ENCODE results near the gene SLC10A3. TPM values are rescaled to one million over a fixed set of nuclear protein-coding genes. Genes with fewer than 3 reads are reported as not detected.

SLC10A3 gene
- total RNA-seq, 2 experiments from 2014 or later: 18.0 to 19.0 TPM

GRCh38 chrX:154466036-154466435 is 24.4 kb downstream of the SLC10A3 start:
- Mint-ChIP-seq H3K36me3 (no peaks in the 10 kb centered on the region), H3K4me3 (no peak overlapping the region), H3K4me1 (no peaks in the 10 kb centered on the region), H3K27me3 (no peaks in the 10 kb centered on the region), H3K27ac (no peak overlapping the region), H3K9me3 (no peaks in the 10 kb centered on the region)
- DNase-seq: no peak

- no peak overlapping the region for H3K27ac Mint-ChIP-seq
- H3K36me3 Mint-ChIP-seq: no peaks in the 10 kb centered on the region
- no peaks in the 10 kb centered on the region for H3K27me3 Mint-ChIP-seq
- no peaks in the 10 kb centered on the region for H3K9me3 Mint-ChIP-seq
- no peaks in the 10 kb centered on the region for H3K4me1 Mint-ChIP-seq
- DNase-seq: no peak
- no peak overlapping the region for H3K4me3 Mint-ChIP-seq
Observed at GRCh38 chrX:154465601-154466000, 24.8 kb downstream of the SLC10A3 start.

GRCh38 chrX:154464806-154465365 is 25.5 kb downstream of the SLC10A3 start:
- Mint-ChIP-seq H3K4me3 (no peak overlapping the region), H3K36me3 (no peaks in the 10 kb centered on the region), H3K4me1 (no peaks in the 10 kb centered on the region), H3K27me3 (no peaks in the 10 kb centered on the region), H3K9me3 (no peaks in the 10 kb centered on the region), H3K27ac (no peak overlapping the region)
- DNase-seq: no peak

- H3K4me1 Mint-ChIP-seq: no peaks in the 10 kb centered on the region
- DNase-seq: no peak
- H3K36me3 Mint-ChIP-seq: no peaks in the 10 kb centered on the region
- no peak overlapping the region for H3K4me3 Mint-ChIP-seq
- H3K9me3 Mint-ChIP-seq: no peaks in the 10 kb centered on the region
- H3K27me3 Mint-ChIP-seq: no peaks in the 10 kb centered on the region
- H3K27ac Mint-ChIP-seq: no peak overlapping the region
Observed at GRCh38 chrX:154463611-154464220, 26.7 kb downstream of the SLC10A3 start.

GRCh38 chrX:154462396-154462795 is 28.0 kb downstream of the SLC10A3 start:
- Mint-ChIP-seq H3K4me1 (peaks cover 1% of the 10 kb centered on the region), H3K4me3 (no peak overlapping the region), H3K27me3 (no peaks in the 10 kb centered on the region), H3K9me3 (no peaks in the 10 kb centered on the region), H3K27ac (no peak overlapping the region), H3K36me3 (no peaks in the 10 kb centered on the region)
- DNase-seq: no peak

GRCh38 chrX:154460326-154460725 is 30.1 kb downstream of the SLC10A3 start:
- peaks cover 4% of the 10 kb centered on the region for H3K4me1 Mint-ChIP-seq
- no peak overlapping the region for H3K27ac Mint-ChIP-seq
- H3K27me3 Mint-ChIP-seq: no peaks in the 10 kb centered on the region
- H3K4me3 Mint-ChIP-seq: peak overlapping the region; percentile 82
- no peak for DNase-seq
- no peaks in the 10 kb centered on the region for H3K36me3 Mint-ChIP-seq
- H3K9me3 Mint-ChIP-seq: no peaks in the 10 kb centered on the region

GRCh38 chrX:154459832-154460231 is 30.6 kb downstream of the SLC10A3 start:
- Mint-ChIP-seq H3K9me3 (no peaks in the 10 kb centered on the region), H3K4me3 (peak overlapping the region; percentile 82), H3K4me1 (peaks cover 4% of the 10 kb centered on the region), H3K36me3 (no peaks in the 10 kb centered on the region), H3K27ac (no peak overlapping the region), H3K27me3 (no peaks in the 10 kb centered on the region)
- DNase-seq: no peak

- H3K27ac Mint-ChIP-seq: peak overlapping the region; percentile 42
- DNase-seq: no peak
- H3K9me3 Mint-ChIP-seq: no peaks in the 10 kb centered on the region
- H3K4me3 Mint-ChIP-seq: peak overlapping the region; percentile 82
- H3K27me3 Mint-ChIP-seq: no peaks in the 10 kb centered on the region
- H3K4me1 Mint-ChIP-seq: peaks cover 4% of the 10 kb centered on the region
- H3K36me3 Mint-ChIP-seq: peaks cover 2% of the 10 kb centered on the region
Observed at GRCh38 chrX:154458954-154459778, 31.3 kb downstream of the SLC10A3 start.

GRCh38 chrX:154458116-154458953 is 32.1 kb downstream of the SLC10A3 start, which contains the start of gene PLXNA3:
Gene PLXNA3 (plus strand): TSS chrX:154458281. CDS start chrX:154460184, 1,903 bp downstream.
- Mint-ChIP-seq H3K9me3 (no peaks in the 10 kb centered on the region), H3K27me3 (no peaks in the 10 kb centered on the region), H3K27ac (peak within 1 kb of the TSS; percentile 87), H3K4me3 (peak within 1 kb of the TSS; percentile 87), H3K36me3 (peaks cover 2% of the 10 kb centered on the region), H3K4me1 (peaks cover 4% of the 10 kb centered on the region)
- peak; percentile 76 for DNase-seq

- Mint-ChIP-seq H3K27me3 (no peaks in the 10 kb centered on the region), H3K9me3 (no peaks in the 10 kb centered on the region), H3K4me1 (peaks cover 4% of the 10 kb centered on the region), H3K36me3 (peaks cover 2% of the 10 kb centered on the region), H3K4me3 (peak overlapping the region; percentile 87), H3K27ac (peak overlapping the region; percentile 87)
- DNase-seq: peak; percentile 69
Observed at GRCh38 chrX:154457491-154458115, 32.8 kb downstream of the SLC10A3 start.

- Mint-ChIP-seq H3K27ac (no peak overlapping the region), H3K4me1 (peaks cover 4% of the 10 kb centered on the region), H3K27me3 (no peaks in the 10 kb centered on the region), H3K36me3 (peaks cover 2% of the 10 kb centered on the region), H3K4me3 (no peak overlapping the region), H3K9me3 (no peaks in the 10 kb centered on the region)
- no peak for DNase-seq
Observed at GRCh38 chrX:154452823-154453222, 37.6 kb downstream of the SLC10A3 start.

- peaks cover 2% of the 10 kb centered on the region for H3K36me3 Mint-ChIP-seq
- H3K4me1 Mint-ChIP-seq: no peaks in the 10 kb centered on the region
- H3K27ac Mint-ChIP-seq: no peak overlapping the region
- no peak for DNase-seq
- H3K27me3 Mint-ChIP-seq: no peaks in the 10 kb centered on the region
- H3K4me3 Mint-ChIP-seq: no peak overlapping the region
- no peaks in the 10 kb centered on the region for H3K9me3 Mint-ChIP-seq
Observed at GRCh38 chrX:154450312-154450711, 40.1 kb downstream of the SLC10A3 start.

- Mint-ChIP-seq H3K4me1 (no peaks in the 10 kb centered on the region), H3K27me3 (no peaks in the 10 kb centered on the region), H3K27ac (no peak overlapping the region), H3K9me3 (no peaks in the 10 kb centered on the region), H3K36me3 (peaks cover 2% of the 10 kb centered on the region), H3K4me3 (no peak overlapping the region)
- DNase-seq: no peak
Observed at GRCh38 chrX:154449618-154450017, 40.8 kb downstream of the SLC10A3 start.

- Mint-ChIP-seq H3K27me3 (no peaks in the 10 kb centered on the region), H3K4me1 (no peaks in the 10 kb centered on the region), H3K36me3 (no peaks in the 10 kb centered on the region), H3K4me3 (no peak overlapping the region), H3K27ac (no peak overlapping the region), H3K9me3 (no peaks in the 10 kb centered on the region)
- no peak for DNase-seq
Observed at GRCh38 chrX:154448484-154448883, 41.9 kb downstream of the SLC10A3 start.

Data from activated naive CD8-positive, alpha-beta T cell treated with anti-CD3 and anti-CD28 coated beads for 36 hours (primary cell).